Adrenal gland (tissue), 12 donors: ENCODE results near the gene HECTD3. TPM values are rescaled to one million over a fixed set of nuclear protein-coding genes. Genes with fewer than 3 reads are reported as not detected.
A peak's percentile ranks its signal among the peaks of the same experiment; 100 is the strongest.
"Not testable (repeated sequence)": the region's sequence is repeated elsewhere in the genome, so short reads cannot be mapped to it uniquely, and the experiment has no call there.

Source experiments
- DNase-seq, 7 donors: peaks; one replicate each; pipeline ENCODE4 v3.0.0-alpha.2; 2019 to 2020
- H3K27ac ChIP-seq, 5 donors: fragments of 200-600 bp; sonication (generic) in 4 of 5; 1 replicate in 3 of 5; 2 replicates in 2 of 5; pipeline versions ENCODE4 v1.5.1 to v1.8.0; 2016 to 2020; ENCODE audit warnings: mild to moderate bottlenecking in 1 of 5
- H3K27me3 ChIP-seq: fragments of 200-600 bp; 2 replicates; pipeline ENCODE4 v1.8.0; 2021
- H3K36me3 ChIP-seq, 2 donors: fragments of 200-600 bp; replicated peaks in 1 of 2; 1 replicate in 1 of 2; 2 replicates in 1 of 2; pipeline versions ENCODE4 v1.5.1 to v1.8.0; 2018 to 2022
- H3K4me1 ChIP-seq, 2 donors: fragments of 200-600 bp; replicated peaks in 1 of 2; 1 replicate in 1 of 2; 2 replicates in 1 of 2; pipeline versions ENCODE4 v1.5.1 to v1.8.0; 2018 to 2021
- H3K4me3 ChIP-seq, 4 donors: fragments of 200-600 bp; sonication (generic) in 3 of 4; one replicate each; pipeline ENCODE4 v1.5.1; 2016 to 2018
- H3K9me3 ChIP-seq, 3 donors: fragments of 200-600 bp; sonication (generic) in 1 of 3; replicated peaks in 1 of 3; 1 replicate in 2 of 3; 2 replicates in 1 of 3; pipeline versions ENCODE4 v1.5.1 to v1.8.0; 2016 to 2021
- CTCF ChIP-seq, 6 experiments: fragments of 450-650 bp in 4 of 6; fragments of 200-600 bp in 2 of 6; sonication (generic) in 1 of 6; IDR thresholded peaks; 1 replicate in 5 of 6; 2 replicates in 1 of 6; pipeline versions ENCODE4 v1.5.1 to v1.8.0; 2016 to 2021; ENCODE audit warnings: antibody characterized with exemption in 6 of 6, mild to moderate bottlenecking in 2 of 6, moderate library complexity in 1 of 6
- POLR2A ChIP-seq, 2 donors: fragments of 450-650 bp; IDR thresholded peaks; one replicate each; pipeline ENCODE4 v1.6.1; 2017; ENCODE audit warnings: antibody characterized with exemption in 2 of 2, mild to moderate bottlenecking in 2 of 2, moderate library complexity in 1 of 2
- WGBS, 4 donors: extraction: QIAGEN DNeasy Blood & Tissue Kit in 2 of 4; methylation state at CpG; one replicate each; pipeline versions ENCODE4 v1.1.5 to v1.1.7; 2013 to 2017; 5-methylcytosine and 5-hydroxymethylcytosine counted together
- intact Hi-C, 2 donors: fragments of 100-400 bp; cut with DNase I; formaldehyde crosslinking; loops; one replicate each; pipeline versions ENCODE4 v1.14.1 to v1.15.0; 2022 to 2023
- polyA plus RNA-seq, 3 donors: library from polyadenylated mRNA; stranded (reverse); fragments of 200-250 nt in 2 of 3; fragments of 350-450 nt in 1 of 3; fragmentation: Illumina TruSeq in 1 of 3; extraction: RNeasy Lipid Tissue Mini Kit (QIAGEN cat#74804) in 1 of 3; gene quantifications; one replicate each; pipeline ENCODE4 v1.2.3, GENCODE V29; 2013 to 2014
- total RNA-seq, 9 donors: library from RNA; depleted of rRNA in 4 of 9; stranded (reverse); fragments of >200 nt in 4 of 9; fragments of 120-200 nt in 1 of 9; fragmentation: NEBNext Ultra II Directional in 1 of 9; extraction: Animal tissue kit (Norgen Biotek cat#: 25700) in 1 of 9; gene quantifications; one replicate each; pipeline versions ENCODE4 v1.1.0 to v1.2.4, GENCODE V29; 2013 to 2023
- donor health status: healthy with polysubstance abuse.
- donor health status: Bipolar disorder and iron deficiency.
- donor health status: DM: yes; HTN: yes; CAD: no.
- donor health status: DM: no; HTN: no; CAD: no.
- donor health status: DM: no; HTN: no; CAD: no.
- donor health status: DM: yes; HTN: yes; CAD: no.

Gene HECTD3
- total and polyA plus RNA-seq, 12 donors, result 17.2 to 73.7 (median 50.8) TPM

- DNase-seq, result peak in 1 of 7 donors; percentile 13
- Histone ChIP-seq H3K4me1 (peaks cover 10 to 19% of the 10 kb centered on the region in 2 donors), H3K4me3 (no peak overlapping the region), H3K9me3 (no peaks in the 10 kb centered on the region), H3K27ac (no peak overlapping the region), H3K36me3 (no peaks in the 10 kb centered on the region), H3K27me3 (no peaks in the 10 kb centered on the region)
- no peak for TF ChIP-seq CTCF (IDR thresholded peaks at IDR 0.05)
- intact Hi-C loops, result loop anchor here in 1 of 2 donors (5.0 kb wide), 1 partner anchor 141 kb away; no protein-coding TSS in a partner anchor
- 89 to 94% (median 90%) methylated on average over 24 of the region's 24 CpGs for WGBS, 4 donors
Measured at GRCh38 chr1:44988531-44989156, 22.5 kb downstream of the HECTD3 start.

GRCh38 chr1:44985747-44986359 lies 25.3 kb downstream of the HECTD3 start:
- DNase-seq, result peak in 1 of 7 donors; percentile 8
- TF ChIP-seq CTCF (IDR thresholded peaks at IDR 0.05) (no peak), POLR2A (IDR thresholded peaks at IDR 0.05) (no peak)
- Histone ChIP-seq H3K36me3 (peaks cover 0 to 2% of the 10 kb centered on the region in 2 donors), H3K4me1 (peaks cover 10 to 24% of the 10 kb centered on the region in 2 donors), H3K9me3 (no peaks in the 10 kb centered on the region), H3K27ac (peak overlapping the region in 3 of 5 donors; percentile 45 to 89 (median 59)), H3K27me3 (no peaks in the 10 kb centered on the region), H3K4me3 (peak overlapping the region; percentile 21 to 96 (median 82))
- 3 to 8% (median 6%) methylated on average over 15 to 19 of the region's 19 CpGs for WGBS, 4 donors
- intact Hi-C loops, result loop anchor here in 1 of 2 donors (5.0 kb wide), 1 partner anchor 139 kb away; no protein-coding TSS in a partner anchor

GRCh38 chr1:44977372-44977771 lies 33.8 kb downstream of the HECTD3 start:
- intact Hi-C loops, H3K27ac ChIP-seq, H3K4me3 ChIP-seq, DNase-seq, H3K9me3 ChIP-seq, H3K27me3 ChIP-seq, H3K4me1 ChIP-seq: not testable (repeated sequence)
- peaks cover 0 to 59% of the 10 kb centered on the region in 2 donors for H3K36me3 ChIP-seq
- 96 to 98% (median 97%) methylated on average over 4 of the region's 4 CpGs for WGBS, 4 donors

GRCh38 chr1:44976252-44976651 lies 34.9 kb downstream of the HECTD3 start:
- WGBS, 4 donors, result 97 to 100% (median 98%) methylated on average over 2 of the region's 2 CpGs
- intact Hi-C loops, result no loop called here
- H3K36me3 ChIP-seq, result peaks cover 0 to 59% of the 10 kb centered on the region in 2 donors

More at GRCh38 chr1:44976252-44976651, 34.9 kb downstream of the HECTD3 start:
- Histone ChIP-seq H3K4me3 (no peak overlapping the region), H3K27me3 (no peaks in the 10 kb centered on the region), H3K27ac (no peak overlapping the region), H3K4me1 (no peaks in the 10 kb centered on the region), H3K9me3 (no peaks in the 10 kb centered on the region)
- no peak for TF ChIP-seq CTCF (IDR thresholded peaks at IDR 0.05)
- no peak for TF ChIP-seq POLR2A (IDR thresholded peaks at IDR 0.05)
- DNase-seq, result no peak
